Activated CD4-positive, alpha-beta T cell treated with anti-CD3 and anti-CD28 coated beads for 4 hours (primary cell): ENCODE data around the gene SYNPO.

Experiments
- DNase-seq, 2 donors: peaks; one replicate each; pipeline ENCODE4 v3.0.0-alpha.2; 2020

The SYNPO gene

DNA sequence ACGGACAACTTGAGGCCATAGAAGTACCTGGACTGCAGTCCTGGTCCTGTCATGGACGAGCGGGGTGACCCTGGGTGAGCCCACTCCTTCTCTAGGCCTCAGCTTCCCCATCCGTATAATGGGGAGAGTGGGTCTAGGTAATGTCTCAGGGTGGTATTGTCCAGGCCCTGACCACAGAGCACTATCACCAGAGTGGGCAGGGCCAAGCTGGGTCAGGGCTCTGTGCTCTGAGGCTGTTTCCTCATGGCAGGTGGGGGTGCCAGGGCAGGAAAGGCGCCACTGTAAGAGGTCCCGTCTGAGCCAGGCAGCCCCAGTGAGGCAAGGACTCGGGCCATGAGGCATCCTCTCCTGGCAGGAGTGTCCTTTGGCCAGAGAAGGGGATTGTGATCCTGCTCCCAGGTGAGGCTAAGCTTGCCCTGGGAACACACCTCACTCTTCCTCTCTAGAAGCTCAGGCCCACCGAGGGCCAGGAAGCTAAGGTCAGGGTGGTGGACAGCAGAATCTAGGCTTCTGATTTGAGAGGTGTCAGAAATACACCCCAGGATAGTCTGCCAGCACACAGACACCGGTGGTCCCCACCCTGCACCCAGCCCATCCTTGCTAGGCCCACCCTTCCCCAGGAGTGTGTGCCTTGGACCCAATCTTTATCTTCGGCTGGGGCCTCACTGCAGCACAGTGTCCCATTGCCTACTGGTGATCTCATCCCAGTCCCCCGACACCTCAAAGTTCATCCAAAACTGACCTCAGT lies 19.1 kb downstream of the SYNPO start:
- no peak for DNase-seq

DNA sequence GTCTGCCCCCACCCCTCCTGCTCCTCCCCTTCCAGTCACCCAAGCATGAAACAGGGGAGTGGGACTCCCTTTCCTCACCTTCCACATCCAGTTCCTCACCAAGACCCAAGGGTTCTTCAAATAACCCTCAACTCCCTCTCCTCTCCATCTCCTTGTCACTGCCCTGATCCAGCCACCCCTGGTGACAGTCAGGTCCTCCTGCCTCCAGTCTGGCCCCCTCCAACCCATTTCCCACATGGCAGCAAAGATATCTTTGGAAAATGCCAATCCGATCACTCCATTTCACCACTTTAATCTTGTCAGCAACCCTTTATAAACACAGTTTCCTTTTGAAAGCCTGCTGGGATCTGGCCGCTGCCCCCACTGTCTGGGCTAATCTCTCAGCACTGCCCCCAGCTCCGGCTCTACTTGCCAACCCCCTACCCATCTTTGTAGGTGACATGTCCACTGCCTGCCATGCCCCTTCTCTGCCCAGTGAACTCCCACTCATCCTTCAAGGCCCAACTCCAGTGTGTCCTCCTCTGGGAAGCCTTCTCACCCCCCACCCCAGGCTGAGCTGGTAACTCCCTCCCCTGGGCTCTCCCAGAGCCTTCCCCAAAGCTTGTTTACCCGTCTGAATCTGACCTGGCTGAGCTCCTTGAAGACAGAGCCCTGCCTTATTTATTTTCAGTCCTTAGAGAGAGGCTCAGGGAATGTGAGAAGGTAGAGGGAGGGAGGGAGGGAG lies 19.8 kb downstream of the SYNPO start:
- DNase-seq, result no peak

DNA sequence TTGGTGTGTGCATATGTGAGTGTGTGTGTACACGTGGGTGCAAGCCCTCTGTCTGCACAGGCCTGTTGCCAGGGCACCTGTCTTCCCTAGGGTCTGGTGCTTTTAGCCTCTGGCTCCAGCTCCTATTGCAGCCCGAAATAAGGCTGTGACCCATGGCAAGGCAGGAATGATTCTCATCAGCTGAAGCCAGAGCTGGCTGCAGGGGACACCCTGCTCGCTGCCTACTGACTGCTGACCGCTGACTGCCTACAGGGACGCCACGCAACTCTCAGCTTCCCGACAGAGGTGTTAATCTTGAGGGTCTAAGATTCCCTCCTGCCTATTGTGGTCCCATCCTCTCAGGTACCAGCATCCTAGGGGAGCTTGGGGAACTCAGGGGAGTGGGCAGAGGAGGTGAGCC lies 20.6 kb downstream of the SYNPO start, which contains the start of gene MYOZ3:
MYOZ3 (plus strand) TSS at position 166 of the 400 bp plus-strand sequence. CDS start 1,691 bp downstream, outside the sequence.
- no peak for DNase-seq

DNA sequence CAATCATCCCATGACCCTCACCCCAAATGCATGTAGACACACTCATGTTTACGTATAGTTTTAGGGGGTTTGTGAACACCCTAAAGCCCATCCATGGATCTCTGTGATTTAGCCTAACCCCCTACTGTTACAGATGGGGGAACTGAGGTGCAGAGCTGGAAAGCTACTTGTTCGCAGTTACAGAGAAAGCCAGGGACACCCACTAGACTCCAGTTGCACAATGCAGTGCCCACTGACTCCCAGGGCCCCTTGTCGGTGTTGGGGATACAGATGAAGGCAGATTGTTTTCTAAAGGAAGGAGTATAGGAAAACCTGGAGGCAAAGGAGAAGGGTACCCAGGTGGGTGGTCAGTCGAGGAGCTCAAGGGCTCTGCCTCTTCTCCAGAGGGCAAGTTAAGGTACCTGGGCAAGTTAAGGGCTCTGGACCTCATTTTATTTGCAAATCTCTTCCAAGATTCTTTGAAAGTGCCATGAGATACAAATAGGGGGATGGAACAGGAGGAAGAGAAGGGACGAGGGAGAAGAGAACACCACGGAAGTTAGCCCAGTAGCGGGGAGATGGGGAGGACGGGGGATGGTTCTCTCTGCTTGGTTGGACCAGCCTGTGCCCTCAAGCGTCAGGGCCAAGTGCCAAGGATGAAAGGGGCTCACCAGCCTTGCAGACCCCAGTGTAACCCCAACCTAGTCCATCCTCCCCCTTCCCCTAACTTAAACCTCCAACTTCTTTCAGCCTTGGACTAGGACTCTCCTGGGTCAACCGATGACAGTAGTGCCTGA lies 21.5 kb downstream of the SYNPO start:
- no peak for DNase-seq

DNA sequence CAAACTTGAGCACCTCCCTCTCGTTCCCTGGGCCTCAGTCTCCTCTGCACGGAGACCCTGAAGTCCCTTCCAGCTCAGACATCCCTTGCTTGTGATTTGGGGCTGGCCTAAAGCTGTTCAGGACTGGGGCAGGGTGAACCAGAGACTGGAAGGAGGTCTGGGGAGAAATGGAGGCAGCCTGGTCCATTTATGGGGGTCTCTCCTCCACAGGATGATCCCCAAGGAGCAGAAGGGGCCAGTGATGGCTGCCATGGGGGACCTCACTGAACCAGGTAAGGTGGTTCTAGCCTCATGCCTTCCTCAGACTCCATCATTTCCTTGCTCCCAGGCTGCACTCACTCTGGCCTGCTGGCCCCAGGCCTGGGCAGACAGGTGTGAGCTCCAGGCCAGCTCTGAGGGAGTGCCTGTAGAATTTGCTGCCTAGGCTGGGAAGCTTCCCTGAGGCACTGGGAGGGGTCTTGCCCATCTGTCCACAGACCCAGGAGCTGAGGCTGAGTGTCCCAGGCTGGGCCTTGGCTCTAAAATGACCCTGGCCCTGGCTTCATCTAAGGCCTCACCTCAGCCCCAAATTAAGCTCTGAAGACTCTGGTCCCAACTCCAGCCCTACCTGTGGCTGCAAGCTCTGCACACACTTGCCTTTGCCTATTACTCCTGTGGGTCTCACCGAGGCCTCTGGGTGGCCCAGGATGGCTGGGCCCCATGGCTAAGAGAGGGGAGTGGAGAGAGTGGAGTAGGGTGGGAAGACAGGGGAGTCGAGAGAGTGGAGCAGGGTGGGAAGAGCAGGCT lies 22.5 kb downstream of the SYNPO start:
- DNase-seq, result no peak

DNA sequence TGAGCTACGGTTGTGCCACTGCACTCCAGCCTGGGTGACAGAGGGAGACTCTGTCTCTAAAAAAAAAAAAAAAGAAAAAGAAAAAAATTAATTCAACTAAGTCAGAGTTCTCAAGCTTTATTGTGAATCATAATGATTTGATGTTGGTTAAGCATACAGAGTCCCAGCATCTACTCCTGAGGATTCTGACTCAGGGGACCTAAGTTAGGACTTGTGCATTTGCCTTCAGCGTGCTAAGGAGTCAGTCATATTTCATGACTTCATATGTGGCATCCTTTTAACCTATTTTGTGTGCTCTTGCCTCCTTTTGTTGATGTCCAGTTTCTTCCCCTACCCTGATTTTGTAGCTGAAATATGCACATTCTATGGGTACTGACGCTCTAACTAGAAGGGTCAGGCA lies 23.5 kb downstream of the SYNPO start:
- no peak for DNase-seq

DNA sequence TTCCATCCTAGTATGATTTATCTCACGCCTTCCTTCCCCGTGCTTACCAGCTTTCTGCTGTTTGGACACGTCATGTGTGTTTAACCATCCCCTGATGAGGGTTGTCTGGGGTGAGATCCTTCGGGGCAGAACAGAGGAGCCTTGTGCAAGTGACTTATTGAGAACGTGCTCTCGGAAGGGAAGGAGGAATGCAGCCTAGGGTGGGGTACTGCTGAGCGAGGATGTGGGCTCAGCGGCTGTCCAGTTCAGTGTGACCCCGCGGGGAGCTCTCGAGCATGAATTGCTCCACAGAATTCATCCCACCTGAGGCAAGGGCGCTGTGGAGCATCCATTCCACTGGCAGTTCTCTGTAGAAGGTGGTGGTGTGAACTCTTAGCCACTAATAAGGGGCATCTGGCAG lies 24.6 kb downstream of the SYNPO start:
- no peak for DNase-seq

DNA sequence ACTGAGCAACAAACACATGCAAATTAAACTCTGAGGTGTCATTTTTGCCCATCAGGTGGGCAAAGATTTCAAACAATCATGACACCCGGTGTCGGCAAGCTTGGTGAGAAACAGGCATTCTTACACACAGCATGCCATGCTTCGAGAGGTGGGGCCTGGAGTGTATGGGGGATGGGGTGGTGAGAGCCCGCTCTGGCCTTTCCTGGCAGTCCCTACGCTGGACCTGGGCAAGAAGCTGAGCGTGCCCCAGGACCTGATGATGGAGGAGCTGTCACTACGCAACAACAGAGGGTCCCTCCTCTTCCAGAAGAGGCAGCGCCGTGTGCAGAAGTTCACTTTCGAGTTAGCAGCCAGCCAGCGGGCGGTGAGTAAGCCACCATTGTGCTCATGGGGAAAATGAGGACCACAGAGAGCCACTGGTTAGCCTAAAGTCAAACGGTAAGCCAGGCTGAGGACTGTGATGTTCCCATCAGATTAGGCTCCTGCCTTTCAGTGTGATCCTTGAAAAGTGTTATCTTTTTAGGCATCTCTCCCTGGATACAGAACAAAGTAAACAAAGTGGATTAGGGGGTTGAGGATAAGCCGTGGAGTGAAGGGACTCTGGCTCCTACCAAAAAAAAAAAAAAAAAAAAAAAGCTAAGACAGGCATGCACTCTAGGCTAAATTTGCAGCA lies 30.0 kb downstream of the SYNPO start:
- no peak for DNase-seq

DNA sequence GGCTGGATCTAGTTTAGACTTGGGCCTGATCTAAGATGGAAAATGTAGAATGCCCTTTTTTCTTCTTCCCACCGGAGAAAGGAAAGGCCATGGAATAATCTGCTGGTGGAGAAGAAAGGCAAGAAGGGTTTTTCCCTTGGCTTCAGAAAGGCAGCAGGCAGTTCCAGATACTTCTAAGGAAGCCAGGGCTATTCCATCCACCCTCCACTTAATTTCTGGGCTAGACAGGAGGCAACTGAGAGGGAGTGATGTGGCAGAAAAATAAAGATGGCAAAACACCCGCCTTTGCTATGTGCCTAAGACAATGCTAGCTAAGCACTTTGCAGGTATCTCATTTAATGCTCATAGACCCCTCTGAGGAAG lies 30.5 kb downstream of the SYNPO start:
- no peak for DNase-seq

DNA sequence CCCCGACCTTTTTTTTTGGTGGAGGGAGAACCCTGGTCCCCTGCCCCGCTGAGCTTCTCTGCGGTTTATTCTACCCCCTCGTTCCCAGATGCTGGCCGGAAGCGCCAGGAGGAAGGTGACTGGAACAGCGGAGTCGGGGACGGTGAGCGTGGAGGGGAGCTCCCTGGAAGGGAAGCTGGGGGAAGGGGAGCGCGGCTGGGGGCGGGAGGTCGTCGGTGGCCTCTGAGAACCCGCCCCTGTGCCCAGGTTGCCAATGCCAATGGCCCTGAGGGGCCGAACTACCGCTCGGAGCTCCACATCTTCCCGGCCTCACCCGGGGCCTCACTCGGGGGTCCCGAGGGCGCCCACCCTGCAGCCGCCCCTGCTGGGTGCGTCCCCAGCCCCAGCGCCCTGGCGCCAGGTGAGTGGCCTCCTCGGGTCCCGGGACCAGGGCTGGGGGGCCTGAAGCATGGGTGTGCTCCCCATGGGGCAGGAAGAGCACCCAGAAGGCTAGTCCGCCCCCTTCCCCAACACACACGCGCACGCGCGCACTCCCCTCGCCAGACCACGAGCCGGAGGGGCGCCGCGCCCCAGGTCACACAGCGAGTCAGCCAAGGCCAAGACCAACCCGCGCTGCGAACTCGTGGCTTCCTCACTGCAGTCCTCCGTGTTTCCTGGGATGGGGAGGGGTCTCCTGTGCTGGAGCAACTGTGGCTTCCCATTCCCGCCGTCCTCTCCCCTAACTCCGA lies 31.2 kb downstream of the SYNPO start:
- no peak for DNase-seq

DNA sequence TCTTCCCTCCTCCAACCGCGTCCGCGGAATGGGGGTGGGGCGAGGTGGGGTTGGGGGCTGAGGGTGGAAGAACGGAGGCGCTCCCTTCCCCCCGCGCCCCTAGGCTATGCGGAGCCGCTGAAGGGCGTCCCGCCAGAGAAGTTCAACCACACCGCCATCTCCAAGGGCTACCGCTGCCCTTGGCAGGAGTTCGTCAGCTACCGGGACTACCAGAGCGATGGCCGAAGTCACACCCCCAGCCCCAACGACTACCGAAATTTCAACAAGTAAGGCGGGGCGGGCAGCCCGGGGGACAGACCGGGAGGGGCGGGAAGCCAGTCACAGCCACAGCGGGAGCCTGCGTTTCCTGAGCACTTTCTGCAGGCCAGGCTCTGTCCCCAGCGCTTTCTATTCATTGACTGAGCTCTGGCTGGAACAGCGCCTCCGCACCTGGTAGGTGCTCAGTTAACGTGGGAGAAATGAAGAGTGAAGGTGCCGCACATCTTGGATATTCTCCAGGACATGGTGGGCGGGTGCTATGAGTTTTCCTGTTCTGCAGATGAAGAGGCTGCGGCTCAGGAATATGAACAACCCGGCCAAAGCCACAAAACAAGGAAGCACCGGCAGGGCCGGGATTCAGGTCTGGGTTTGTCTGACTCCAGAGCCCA lies 31.9 kb downstream of the SYNPO start:
- peak; percentile 16 to 21 for DNase-seq

DNA sequence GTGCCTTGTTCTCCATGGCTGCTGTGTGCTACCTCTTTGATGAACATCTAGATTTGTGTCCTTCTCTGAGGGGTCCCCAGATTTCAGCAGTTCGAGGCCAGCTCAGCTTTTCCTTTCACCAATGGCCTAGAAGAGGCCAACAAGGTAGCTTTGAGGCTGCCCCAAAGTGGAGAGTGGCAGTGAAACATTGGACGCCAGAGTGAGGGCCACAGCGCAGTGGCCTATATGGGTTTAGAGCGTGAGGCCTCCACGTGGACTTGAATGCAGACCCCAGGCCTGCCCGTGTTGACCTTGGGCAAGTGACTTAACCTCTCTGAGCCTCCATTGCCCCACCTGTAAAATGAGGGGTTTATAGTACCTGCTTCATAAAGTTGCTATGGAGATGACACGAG lies 32.4 kb downstream of the SYNPO start:
- no peak for DNase-seq

DNA sequence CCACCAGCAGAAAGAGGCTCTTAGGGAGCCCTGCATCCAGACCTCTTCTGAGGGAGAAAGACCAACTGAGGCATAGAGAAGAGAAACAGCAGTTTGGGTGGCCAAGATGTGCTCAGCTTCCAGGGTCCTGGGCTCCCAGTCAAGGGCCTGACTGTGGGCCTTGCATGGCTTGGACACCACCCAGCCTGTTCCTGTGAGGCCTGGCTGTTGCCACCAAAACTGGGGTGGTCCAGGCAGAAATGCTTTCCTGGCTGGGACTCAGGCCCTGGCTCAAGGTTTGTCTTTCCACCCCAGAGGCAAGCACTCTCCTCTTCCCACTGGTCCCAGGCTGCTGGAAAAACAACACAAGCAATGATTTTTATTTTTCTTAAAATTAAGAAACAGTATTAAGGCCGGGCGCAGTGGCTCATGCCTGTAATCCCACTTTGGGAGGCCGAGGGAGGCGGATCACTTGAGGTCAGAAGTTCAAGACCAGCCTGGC lies 33.9 kb downstream of the SYNPO start:
- DNase-seq, result no peak

DNA sequence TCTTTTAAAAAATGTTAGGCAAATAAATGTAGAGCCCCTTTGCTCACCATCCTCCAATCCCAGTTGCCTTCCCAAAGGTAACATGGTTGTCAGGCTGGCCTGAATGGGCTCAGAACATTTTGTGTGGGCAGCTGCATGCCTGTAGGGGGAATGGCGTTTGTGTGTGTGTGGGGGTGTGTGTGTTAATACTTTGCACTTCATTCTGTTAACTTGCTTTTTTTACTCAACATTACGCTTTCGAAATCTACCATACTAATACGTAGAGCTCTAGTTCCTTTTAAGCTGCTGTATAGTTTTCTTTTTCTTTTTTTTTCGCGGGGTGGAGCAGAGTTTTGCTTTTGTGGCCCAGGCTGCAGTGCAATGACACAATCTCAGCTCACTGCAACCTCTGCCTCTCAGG lies 34.6 kb downstream of the SYNPO start:
- no peak for DNase-seq

DNA sequence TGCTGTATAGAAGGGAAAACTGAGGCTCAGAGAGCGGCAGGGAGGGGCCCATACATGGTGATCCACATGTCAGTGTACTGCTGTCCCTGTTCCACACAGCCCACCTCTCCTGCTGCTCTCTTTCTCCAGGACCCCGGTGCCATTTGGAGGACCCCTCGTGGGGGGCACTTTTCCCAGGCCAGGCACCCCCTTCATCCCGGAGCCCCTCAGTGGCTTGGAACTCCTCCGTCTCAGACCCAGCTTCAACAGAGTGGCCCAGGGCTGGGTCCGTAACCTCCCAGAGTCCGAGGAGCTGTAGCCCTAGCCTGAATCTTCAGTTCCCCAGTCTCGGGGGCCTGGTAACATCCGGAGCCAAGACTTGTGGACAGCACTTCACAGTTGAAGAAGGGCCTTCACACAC lies 36.1 kb downstream of the SYNPO start:
- no peak for DNase-seq

DNA sequence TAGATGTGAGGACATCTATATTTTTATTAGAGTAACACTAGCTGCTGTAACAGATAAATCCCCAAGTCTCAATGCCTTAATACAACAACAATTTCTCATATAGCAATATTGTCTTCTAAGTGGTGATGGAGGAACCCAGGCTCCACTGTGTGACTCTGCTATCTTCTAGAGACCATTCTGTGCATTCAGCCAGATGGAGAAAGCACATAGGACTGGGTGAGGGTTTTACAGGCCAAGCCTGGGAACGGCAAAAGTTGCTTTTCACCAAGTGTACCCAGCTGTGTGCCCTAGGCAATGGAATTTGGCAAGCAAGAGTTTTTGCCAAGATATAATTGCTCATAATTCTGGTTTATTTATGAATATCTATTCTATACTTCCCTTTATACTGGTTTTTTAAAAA lies 48.7 kb downstream of the SYNPO start:
- DNase-seq, result no peak

DNA sequence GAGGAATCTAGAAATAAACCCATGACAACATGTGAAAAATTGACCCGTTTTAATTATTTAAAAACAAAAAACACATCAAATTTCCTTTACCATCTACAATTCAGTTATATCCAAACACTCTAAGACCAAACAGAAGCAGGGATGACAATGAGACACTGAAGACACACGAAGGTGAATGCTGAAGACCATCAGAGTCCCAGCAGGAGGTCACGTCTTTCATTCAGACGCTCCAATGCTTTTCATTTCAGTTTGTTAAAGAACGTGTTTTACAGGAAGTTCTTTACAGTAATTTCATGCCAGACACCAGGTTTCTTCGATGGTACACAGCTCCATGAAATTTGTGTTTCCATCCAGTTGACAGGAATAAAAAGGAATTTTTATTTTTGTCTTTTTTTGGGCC lies 50.3 kb downstream of the SYNPO start:
- DNase-seq, result no peak

DNA sequence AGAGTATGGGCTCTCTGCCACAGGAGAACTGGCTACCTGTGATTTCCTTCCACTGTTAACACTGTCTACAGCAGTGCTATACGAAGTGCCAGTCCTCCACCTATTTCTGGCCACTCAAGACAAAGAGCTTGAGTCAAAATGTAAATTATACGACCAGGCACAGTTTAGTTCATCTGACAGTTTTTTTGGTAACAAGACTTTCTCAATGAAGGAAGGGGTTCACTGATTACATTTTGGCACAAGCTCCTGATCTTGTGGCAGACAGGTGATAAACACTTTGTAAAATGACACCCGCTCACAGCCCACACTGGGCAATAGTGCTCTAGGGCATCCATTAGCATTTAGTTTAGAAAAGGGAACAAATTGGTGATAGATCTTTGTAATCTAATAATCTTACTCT lies 51.8 kb downstream of the SYNPO start:
- no peak for DNase-seq

DNA sequence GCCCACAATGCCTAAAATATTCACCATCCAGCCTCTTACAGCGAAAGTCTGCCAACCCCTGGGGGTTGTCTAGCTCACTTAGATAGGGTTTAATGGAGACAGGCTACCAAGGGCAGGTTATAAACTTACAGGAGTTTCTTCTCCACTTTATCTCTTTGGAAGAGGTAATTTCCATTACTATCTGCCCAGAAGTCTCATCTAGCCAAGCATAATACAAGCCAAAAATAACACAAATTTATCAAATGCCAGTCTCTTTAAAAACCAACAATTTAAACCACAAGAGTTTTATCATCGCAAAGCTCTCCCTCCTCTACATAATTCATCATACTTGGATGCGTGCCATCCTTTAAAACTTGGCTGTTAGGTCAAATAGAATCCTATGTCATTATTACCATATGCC lies 54.2 kb downstream of the SYNPO start:
- DNase-seq, result no peak

DNA sequence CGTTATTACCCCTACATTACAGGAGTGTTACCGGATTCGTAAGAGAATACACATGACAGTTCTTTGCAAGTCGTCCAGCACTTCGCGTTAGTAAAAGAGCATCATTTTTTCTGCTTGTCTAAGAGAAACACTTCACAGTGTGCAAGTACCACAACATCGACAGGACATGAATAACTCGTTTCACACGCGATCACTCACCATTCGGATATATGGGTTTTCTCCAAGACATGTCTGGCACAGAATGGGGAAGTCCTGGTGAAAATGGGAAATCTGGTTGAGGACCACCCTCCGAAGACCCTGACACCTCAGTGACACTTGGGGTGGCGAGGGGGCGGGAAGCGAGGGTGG lies 59.8 kb downstream of the SYNPO start:
- DNase-seq, result no peak
